GF-D8 (cell line): ENCODE data around the gene RP9.

Experiments used
- DNase-seq: peaks from one replicate; lab custom pipeline; 2025; lab: John Stamatoyannopoulos, UW

The RP9 gene

DNA sequence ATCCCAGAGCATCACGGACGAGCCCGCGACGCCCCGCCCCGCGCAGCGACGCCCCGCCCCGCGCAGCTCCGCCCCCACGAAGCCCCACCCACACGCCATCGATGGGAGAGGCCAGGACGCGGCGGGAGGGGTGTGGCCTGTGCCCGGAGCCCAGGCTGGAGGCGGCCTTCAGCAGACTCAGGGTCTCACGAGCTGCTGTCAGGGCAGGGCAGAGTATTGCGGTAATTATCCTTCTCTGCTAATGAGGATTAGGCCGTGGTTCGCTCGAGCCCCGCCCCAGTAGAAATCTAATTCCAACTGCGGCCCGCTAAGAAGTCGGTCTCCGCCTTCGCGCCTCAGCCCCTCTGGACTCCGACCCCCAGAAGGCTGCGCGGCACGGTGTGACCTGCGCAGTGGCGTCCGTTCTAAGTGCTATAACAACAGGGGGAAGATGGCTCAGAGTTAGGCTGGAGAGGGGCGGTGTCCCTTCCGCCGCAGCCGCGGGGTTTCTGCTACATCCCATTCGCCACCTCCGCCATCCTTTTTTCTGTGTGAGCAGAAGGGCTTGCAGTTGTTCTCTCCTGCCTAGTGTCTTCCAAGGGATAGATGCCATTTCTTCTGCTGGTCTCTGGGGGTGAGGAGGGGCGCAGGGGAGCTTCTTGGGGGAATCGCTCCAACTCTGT, 46.3 kb downstream of the RP9 start:
- peak; percentile 87 for DNase-seq

DNA sequence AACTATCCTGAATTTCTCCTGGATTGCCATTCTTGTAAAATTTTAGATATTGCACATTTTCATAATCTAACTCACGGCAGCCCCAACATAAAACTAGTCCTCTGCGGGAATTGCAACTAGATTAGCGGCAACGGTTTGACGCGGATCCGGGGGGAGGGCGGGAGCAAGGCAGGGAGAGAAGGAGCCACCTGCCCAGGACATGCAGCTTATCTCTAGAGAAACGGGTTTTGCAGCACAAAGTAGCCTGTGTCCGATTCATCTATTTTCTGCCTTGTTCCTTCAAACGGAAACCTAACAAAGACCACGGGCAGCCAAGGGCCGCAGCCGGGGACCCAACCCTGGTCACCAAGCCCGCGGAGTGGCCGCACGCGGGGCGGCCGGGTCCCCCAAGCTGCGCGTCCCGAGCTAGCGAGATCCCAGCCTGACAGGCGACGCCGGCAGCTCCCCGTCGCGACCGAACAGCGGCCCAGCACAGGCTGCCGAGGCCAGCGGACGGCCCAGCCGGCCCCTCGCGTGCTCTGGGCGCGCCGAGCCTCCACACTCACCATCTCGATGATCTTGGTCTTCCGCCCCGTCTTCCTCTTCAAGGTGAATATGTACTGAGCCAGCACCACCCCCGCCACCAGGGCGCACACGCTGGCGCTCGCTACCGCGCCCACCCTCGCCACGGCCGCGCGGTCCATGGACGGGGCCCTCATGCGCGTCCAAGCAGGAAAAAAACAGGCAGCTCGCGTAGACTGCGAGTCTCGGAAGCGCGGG, 47.0 kb downstream of the RP9 start, which contains the start of gene NT5C3A:
Gene NT5C3A, minus strand, starts transcription at position 754 of the 759 bp plus-strand sequence. Its CDS starts 71 bp downstream, at position 683.
- DNase-seq, result no peak

DNA sequence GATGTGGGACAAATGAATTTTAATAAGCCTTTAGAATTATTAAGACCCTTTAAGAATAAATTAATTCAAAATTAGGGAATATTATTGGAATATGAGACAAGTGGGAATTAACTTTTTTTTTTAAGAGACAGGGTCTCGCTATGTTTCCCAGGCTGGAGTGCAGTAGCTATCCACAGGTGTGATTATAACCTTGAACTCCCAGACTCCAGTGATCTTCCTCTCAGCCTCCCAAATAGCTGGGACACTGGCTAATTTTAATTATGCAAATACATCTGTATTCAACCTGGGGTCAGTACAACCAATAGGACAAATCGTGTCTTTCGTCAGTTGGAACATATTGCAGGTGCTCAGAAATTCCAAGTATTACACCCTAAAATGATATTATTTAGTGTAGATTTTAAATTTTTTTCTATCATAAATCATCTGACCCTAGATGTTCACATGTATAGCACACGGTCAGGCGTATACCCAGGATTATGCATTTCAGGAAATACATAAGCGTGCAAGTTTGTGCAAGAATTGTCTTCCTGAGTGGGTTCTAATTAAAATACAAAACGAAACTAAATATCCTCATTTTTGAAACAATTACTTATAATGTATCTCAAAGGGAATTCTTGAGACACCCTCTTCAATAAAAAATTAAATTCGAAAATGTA, 47.8 kb downstream of the RP9 start:
- DNase-seq, result peak; percentile 45

DNA sequence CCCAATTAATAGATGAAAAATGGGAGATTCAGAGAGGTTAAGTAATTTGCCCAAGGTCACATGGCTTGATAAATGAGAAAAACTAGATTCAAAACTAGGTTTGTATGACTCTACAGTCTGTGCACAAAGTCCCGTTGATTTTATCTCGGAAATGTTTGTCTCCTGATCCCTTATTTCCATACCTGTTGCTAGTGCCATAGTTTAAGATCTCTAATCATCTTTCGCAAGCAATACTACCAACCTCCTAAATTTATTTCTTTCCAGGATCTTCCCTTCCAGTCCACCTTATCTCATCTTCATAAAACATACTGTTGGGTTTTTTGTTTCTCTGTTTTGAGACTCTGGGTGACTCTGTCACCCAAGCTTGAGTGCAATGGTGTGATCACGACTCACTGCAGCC, 49.6 kb downstream of the RP9 start:
- DNase-seq, result no peak

DNA sequence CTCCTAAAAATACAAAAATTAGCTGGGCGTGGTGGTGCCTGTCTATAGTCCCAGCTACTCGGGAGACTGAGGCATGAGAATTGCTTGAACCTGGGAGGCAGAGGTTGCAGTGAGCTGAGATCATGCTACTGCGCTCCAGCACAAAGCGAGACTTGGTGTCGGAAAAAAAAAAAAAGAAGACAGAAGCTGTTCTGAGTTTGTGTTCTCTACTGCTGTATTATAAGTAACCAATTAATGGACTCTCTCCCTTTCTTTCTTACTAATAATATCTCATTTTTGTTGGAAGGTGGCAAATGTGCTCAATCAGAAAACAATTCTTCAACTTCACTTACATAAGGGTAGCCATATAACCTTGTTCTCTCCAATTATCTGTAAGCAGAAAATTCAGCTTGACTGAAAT, 54.0 kb downstream of the RP9 start:
- DNase-seq, result no peak

- peak; percentile 58 for DNase-seq
Observed at GRCh38 chr7:33054261-33054964, 54.8 kb downstream of the RP9 start.

DNA sequence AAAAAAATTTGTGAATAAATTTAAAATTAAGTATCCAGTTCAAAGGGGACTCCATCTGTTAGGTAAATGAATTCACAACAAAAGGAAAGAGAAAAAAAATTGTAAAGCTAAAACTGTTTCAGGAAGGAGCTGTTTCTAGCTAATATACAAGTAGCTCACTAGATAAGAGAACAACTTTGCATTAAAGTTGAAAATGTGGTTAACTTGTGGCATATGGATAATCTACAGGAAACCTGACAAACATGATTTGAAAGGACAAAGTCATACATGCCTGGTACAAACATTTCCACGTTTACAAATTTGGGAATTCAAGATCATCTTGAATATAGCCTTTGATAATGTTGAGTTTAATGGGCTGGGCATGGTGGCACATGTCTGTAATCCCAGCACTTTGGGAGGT, 55.5 kb downstream of the RP9 start:
- DNase-seq, result no peak

DNA sequence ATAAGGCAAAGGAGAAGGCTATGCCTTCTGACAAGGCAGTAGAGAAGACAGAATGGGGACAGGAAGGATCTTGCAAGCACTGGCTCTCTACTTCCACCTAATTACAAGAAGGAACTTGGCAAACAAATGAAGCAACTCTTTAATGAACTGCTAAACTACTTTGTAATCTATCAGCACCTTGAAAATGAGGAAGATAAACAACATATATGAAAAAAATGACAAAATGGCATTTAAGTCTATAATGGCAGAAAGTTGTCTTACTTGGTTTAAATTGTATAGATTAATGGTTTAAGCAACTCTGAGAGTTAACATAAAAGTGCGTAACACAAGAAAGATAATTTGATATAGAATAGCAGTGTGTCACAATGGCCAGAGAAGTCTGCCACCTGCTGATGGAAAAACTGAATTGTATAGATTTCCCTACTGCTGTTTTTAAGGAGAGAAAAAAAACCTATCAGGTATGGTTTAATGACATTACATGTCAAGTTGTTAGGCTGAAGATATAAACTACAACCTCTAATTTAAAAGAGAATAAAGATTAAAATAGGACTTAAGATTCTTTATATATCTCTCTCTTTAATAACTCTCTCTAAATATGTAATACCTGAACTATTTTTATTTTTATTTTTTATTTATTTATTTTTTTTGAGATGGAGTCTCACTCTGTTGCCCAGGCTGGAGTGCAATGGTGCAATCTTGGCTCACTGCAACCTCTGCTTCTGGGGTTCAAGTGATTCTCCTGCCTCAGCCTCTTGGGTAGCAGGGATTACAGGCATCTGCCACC, 58.5 kb downstream of the RP9 start:
- DNase-seq, result peak; percentile 95

DNA sequence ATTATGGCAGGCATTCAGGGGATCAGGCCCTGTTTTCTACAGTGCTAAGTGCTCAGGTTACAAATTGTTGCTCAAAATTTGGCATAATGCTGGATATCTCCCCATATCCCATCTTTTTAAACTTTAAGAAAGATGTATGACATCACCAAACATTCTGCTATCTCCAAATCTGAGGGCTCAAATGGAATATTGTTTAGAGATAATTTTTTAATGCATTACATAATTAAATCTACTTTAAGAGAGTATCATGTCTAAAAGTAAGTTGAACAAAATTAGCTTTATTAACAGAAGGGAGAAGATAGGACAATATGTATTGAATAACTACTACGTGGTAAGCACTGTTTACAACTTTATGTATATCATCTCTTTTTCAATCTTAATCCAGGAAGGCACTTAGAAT, 60.5 kb downstream of the RP9 start:
- no peak for DNase-seq

DNA sequence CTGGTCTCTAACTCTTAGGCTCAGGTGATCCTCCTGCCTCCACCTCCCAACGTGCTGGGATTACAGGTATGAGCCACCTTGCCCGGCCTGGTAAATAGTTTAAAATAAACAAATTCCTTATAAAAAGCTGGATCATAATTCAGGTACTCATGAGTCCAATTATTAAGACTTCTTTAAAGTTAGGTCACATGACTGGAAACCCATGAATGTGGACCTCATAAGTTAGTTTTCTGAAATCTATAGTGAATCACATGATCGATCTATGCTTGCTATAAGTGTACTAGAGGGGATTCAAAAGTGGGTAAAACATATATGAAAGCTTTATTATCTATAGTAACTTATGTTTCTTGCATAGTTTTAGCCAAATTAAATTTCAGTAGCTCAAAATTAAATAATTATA, 60.9 kb downstream of the RP9 start:
- DNase-seq, result no peak

DNA sequence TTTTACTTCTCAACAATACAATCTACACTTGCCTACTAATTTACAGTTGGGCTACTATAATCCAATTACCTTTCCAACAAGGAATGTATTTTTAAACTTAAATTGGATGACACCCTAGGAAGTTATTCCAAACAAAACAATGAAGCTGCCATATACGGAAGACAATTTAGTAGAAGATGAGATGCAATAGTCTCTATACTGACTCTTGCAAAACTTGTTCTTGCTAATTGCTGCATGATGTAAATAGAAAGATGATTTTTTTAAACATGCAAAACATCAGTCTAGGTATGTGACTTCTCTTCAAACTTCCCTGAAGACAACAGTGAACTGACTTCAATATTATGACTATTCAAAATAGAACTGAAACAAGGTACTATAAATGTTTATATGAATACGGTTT, 64.2 kb downstream of the RP9 start:
- no peak for DNase-seq
